ENCODE measurements around the gene RET.
A peak's percentile ranks its signal among the peaks of the same experiment; 100 is the strongest.
"Not testable (repeated sequence)": the region's sequence is repeated elsewhere in the genome, so short reads cannot be mapped to it uniquely, and the experiment has no call there.

The RET gene

GRCh38 chr10:43079856-43080255 lies 3.0 kb downstream of the RET start:
- no peak for DNase-seq

- DNase-seq, result no peak
Measured at GRCh38 chr10:43082087-43082486, 5.2 kb downstream of the RET start.

GRCh38 chr10:43082746-43083145 lies 5.9 kb downstream of the RET start:
- DNase-seq, result no peak

GRCh38 chr10:43083764-43084163 lies 6.9 kb downstream of the RET start:
- no peak for DNase-seq

GRCh38 chr10:43084812-43085211 lies 7.9 kb downstream of the RET start:
- DNase-seq, result no peak

GRCh38 chr10:43086321-43086942 lies 9.6 kb downstream of the RET start:
- no peak for DNase-seq

- no peak for DNase-seq
Measured at GRCh38 chr10:43089519-43089918, 12.7 kb downstream of the RET start.

- DNase-seq, result no peak
Measured at GRCh38 chr10:43090188-43090587, 13.3 kb downstream of the RET start.

GRCh38 chr10:43090664-43091063 lies 13.8 kb downstream of the RET start:
- no peak for DNase-seq

GRCh38 chr10:43091846-43092245 lies 15.0 kb downstream of the RET start:
- no peak for DNase-seq

- no peak for DNase-seq
Measured at GRCh38 chr10:43093423-43094076, 16.7 kb downstream of the RET start.

- no peak for DNase-seq
Measured at GRCh38 chr10:43094085-43094484, 17.2 kb downstream of the RET start.

- not testable (repeated sequence) for DNase-seq
Measured at GRCh38 chr10:43099339-43099738, 22.5 kb downstream of the RET start.

- no peak for DNase-seq
Measured at GRCh38 chr10:43099928-43100327, 23.1 kb downstream of the RET start.

- no peak for DNase-seq
Measured at GRCh38 chr10:43100366-43100765, 23.5 kb downstream of the RET start.

GRCh38 chr10:43102063-43102828 lies 25.4 kb downstream of the RET start:
- DNase-seq, result no peak

GRCh38 chr10:43105102-43105955 lies 28.5 kb downstream of the RET start:
- DNase-seq, result peak; percentile 81

- DNase-seq, result no peak
Measured at GRCh38 chr10:43105956-43106229, 29.0 kb downstream of the RET start.

- no peak for DNase-seq
Measured at GRCh38 chr10:43106256-43107091, 29.6 kb downstream of the RET start.

GRCh38 chr10:43108951-43109350 lies 32.1 kb downstream of the RET start:
- DNase-seq, result no peak

GRCh38 chr10:43109671-43110249 lies 32.9 kb downstream of the RET start:
- no peak for DNase-seq
